Stromal cell of bone marrow (primary cell): ENCODE data around the gene MAN2C1.
"Not testable (repeated sequence)": the region's sequence is repeated elsewhere in the genome, so short reads cannot be mapped to it uniquely, and the experiment has no call there.

ENCODE experiments used
- DNase-seq: peaks from one replicate; pipeline ENCODE4 v3.0.0-alpha.2; 2012; ENCODE audit warnings: low read depth

MAN2C1 gene

GRCh38 chr15:75367913-75368688 is at the start of gene MAN2C1:
TSS of gene MAN2C1 (minus strand) at chr15:75368607. CDS start at chr15:75368583, 24 bp downstream.
- DNase-seq: peak; percentile 82

GRCh38 chr15:75416584-75416983 is 48.2 kb upstream of the MAN2C1 start:
- no peak for DNase-seq

- DNase-seq: no peak
These were observed 41.8 kb upstream of the MAN2C1 start for GRCh38 chr15:75410196-75410595.

GRCh38 chr15:75407083-75407482 is 38.7 kb upstream of the MAN2C1 start:
- no peak for DNase-seq

GRCh38 chr15:75403892-75404291 is 35.5 kb upstream of the MAN2C1 start:
- DNase-seq: no peak

GRCh38 chr15:75397494-75397893 is 29.1 kb upstream of the MAN2C1 start:
- DNase-seq: no peak

- DNase-seq: no peak
These were observed 21.5 kb upstream of the MAN2C1 start for GRCh38 chr15:75389791-75390382.

- DNase-seq: not testable (repeated sequence)
These were observed 15.6 kb upstream of the MAN2C1 start for GRCh38 chr15:75383986-75384385.

- no peak for DNase-seq
These were observed 12.4 kb upstream of the MAN2C1 start for GRCh38 chr15:75380773-75381172.

- DNase-seq: no peak
These were observed 3.7 kb upstream of the MAN2C1 start for GRCh38 chr15:75371901-75372688.

- no peak for DNase-seq
These were observed 3.1 kb upstream of the MAN2C1 start for GRCh38 chr15:75371486-75371885.

- no peak for DNase-seq
These were observed 1.6 kb upstream of the MAN2C1 start for GRCh38 chr15:75369897-75370581.

- no peak for DNase-seq
These were observed 357 bp upstream of the MAN2C1 start for GRCh38 chr15:75368689-75369239.

GRCh38 chr15:75367406-75367912 is 948 bp downstream of the MAN2C1 start:
- no peak for DNase-seq

GRCh38 chr15:75367006-75367405 is 1.4 kb downstream of the MAN2C1 start:
- no peak for DNase-seq

- no peak for DNase-seq
These were observed 2.2 kb downstream of the MAN2C1 start for GRCh38 chr15:75366163-75366562.

- DNase-seq: no peak
These were observed 3.5 kb downstream of the MAN2C1 start for GRCh38 chr15:75364881-75365280.

GRCh38 chr15:75363786-75364185 is 4.6 kb downstream of the MAN2C1 start:
- DNase-seq: no peak

- no peak for DNase-seq
These were observed 5.7 kb downstream of the MAN2C1 start for GRCh38 chr15:75362642-75363249.

- DNase-seq: no peak
These were observed 6.3 kb downstream of the MAN2C1 start for GRCh38 chr15:75361989-75362641.
